K562 (cell line): ENCODE results near the gene IMMP2L. TPM values are rescaled to one million over a fixed set of nuclear protein-coding genes. Genes with fewer than 3 reads are reported as not detected.

ENCODE experiments used
- DACH1 ChIP-seq: fragments of 450-650 bp; IDR thresholded peaks from 2 replicates; pipeline ENCODE4 v1.6.1; 2018; ENCODE audit not compliant: partially characterized antibody
- DDX20 ChIP-seq: fragments of 450-650 bp; IDR thresholded peaks from 2 replicates; pipeline ENCODE4 v1.6.1; 2016; ENCODE audit warnings: missing genetic modification characterization, low read depth, mild to moderate bottlenecking, missing compliant biosample characterization, moderate library complexity
- EP300 ChIP-seq: IDR thresholded peaks from 2 replicates; pipeline ENCODE4 v1.6.1; 2012; ENCODE audit warnings: low read length, improper control_type of control experiment
- FOXA3 ChIP-seq, 2 experiments: fragments of 450-650 bp in 1 of 2; sonication (generic) in 1 of 2; formaldehyde crosslinking; IDR thresholded peaks in 1 of 2; conservative IDR thresholded peaks in 1 of 2; 2 replicates each; pipeline versions ENCODE4 v1.4.0 to v1.8.0; 2020 to 2022; ENCODE audit warnings: mild to moderate bottlenecking in 2 of 2, missing genetic modification reagents in 1 of 2
- FOXK1 ChIP-seq: sonication (generic); formaldehyde crosslinking; IDR thresholded peaks from 2 replicates; pipeline ENCODE4 v1.8.0; 2022; ENCODE audit warnings: missing genetic modification reagents, mild to moderate bottlenecking, borderline replicate concordance
- NFXL1 ChIP-seq: fragments of 450-650 bp; formaldehyde crosslinking; IDR thresholded peaks from 2 replicates; pipeline ENCODE4 v1.4.0; 2021; ENCODE audit warnings: mild to moderate bottlenecking
- NR2F6 ChIP-seq: fragments of 450-650 bp; formaldehyde crosslinking; IDR thresholded peaks from 2 replicates; pipeline ENCODE4 v1.4.0; 2020; ENCODE audit warnings: mild to moderate bottlenecking
- ZNF140 ChIP-seq: fragments of 250-450 bp; sonication (Bioruptor Pico); IDR thresholded peaks from 2 replicates; pipeline ENCODE4 v1.8.0; 2021; ENCODE audit warnings: moderate library complexity, mild to moderate bottlenecking, inconsistent platforms
- ZNF444 ChIP-seq: fragments of 250-450 bp; sonication (Bioruptor Pico); IDR thresholded peaks from 2 replicates; pipeline ENCODE4 v1.4.0; 2020; ENCODE audit warnings: mild to moderate bottlenecking, moderate library complexity
- ZNF507 ChIP-seq: conservative IDR thresholded peaks from 2 replicates; pipeline ENCODE4 v1.6.1; 2017; ENCODE audit warnings: missing genetic modification characterization, missing compliant biosample characterization
- polyA plus RNA-seq, 8 experiments: library from polyadenylated mRNA; depleted of rRNA in 4 of 8; stranded (reverse) in 5 of 8; unstranded in 3 of 8; fragments of >200 nt; fragmentation: Nextera tagmentation in 2 of 8; fragmentation: Illumina TruSeq in 1 of 8; extraction: Ambion mirVana in 2 of 8; extraction: Trizol in 1 of 8; gene quantifications; 2 replicates each; pipeline versions ENCODE4 v1.2.1 to v1.2.3, GENCODE V29; 2011 to 2014; ENCODE audit warnings: inconsistent platforms in 1 of 8, missing spikeins in 1 of 8
- total RNA-seq, 7 experiments: library from RNA; depleted of rRNA in 6 of 7; stranded (reverse); fragments of >200 nt in 6 of 7; fragmentation: Illumina TruSeq in 2 of 7; extraction: Trizol in 2 of 7; gene quantifications; 2 replicates each; pipeline versions ENCODE4 v1.2.1 to v1.2.3, GENCODE V29; 2011 to 2021; ENCODE audit warnings: low replicate concordance in 1 of 7
- TF ChIP-seq, protein P1 (sequence below): sonication (generic); formaldehyde crosslinking; IDR thresholded peaks from 2 replicates; pipeline ENCODE4 v1.8.0; 2022; ENCODE audit warnings: mild to moderate bottlenecking, missing genetic modification reagents, borderline replicate concordance
- TF ChIP-seq, protein P2 (sequence below): fragments of 450-650 bp; IDR thresholded peaks from 2 replicates; pipeline ENCODE4 v1.6.1; 2016
- TF ChIP-seq, protein P3 (sequence below), 2 experiments: IDR thresholded peaks; 2 replicates each; pipeline ENCODE4 v1.6.1; 2012; ENCODE audit warnings: improper control_type of control experiment in 2 of 2, low read depth in 2 of 2, low read length in 2 of 2, borderline replicate concordance in 1 of 2
- TF ChIP-seq, protein P4 (sequence below): fragments of 450-650 bp; formaldehyde crosslinking; IDR thresholded peaks from 2 replicates; pipeline ENCODE4 v1.4.0; 2022; ENCODE audit warnings: mild to moderate bottlenecking, moderate library complexity
- TF ChIP-seq, protein P5 (sequence below): fragments of 250-450 bp; sonication (Bioruptor Pico); IDR thresholded peaks from 2 replicates; pipeline ENCODE4 v1.5.0; 2022; ENCODE audit warnings: mild to moderate bottlenecking

Gene IMMP2L
- total and polyA plus RNA-seq, 9 of the 15 experiments (the other 6 are each of a cell fraction or from before 2014, with no cell fraction given): 29.7 to 116 (median 53.0) TPM

DNA sequence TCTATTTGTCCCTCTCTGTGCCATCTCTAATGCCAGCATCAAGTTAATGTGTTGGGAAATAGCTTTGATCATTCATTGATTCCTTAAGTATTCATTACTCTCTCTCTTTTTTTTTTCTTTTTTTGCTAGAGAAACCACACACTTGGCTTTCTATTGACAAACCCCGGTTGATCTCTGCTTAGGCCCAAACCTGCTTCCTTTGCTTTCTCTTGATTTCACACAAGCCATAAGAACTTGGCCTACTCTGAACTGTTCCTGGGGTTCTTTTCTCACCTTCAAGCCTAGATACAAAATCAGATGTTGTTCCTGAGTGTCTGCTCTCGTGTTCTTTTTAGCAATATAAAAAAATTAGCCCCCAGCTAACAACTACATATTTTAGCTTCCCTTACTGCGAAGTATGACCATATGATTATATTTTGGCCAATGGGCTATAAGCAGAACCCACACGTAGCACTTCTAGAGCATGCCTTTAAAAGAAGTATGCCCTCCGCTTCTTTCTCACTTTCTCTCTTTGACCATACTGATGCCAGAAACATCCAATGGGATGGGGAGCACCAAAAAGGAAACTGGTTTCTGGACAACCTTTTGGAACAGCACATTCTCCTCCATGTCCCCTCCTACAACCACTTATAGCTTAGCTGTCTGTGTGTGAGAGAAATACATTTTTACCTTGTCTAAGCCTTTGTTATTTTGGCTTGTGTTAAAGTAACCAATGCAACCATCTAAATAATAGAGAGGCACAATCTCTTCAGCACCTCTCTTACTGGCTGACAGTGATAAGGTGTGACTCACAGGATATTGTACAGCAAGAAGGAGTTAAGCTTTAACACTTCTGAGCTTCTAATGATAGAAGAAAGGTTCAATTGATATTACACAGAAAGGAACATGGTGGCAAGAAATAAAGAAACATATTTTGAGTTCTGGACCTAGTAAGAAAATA, 568.0 kb downstream of the IMMP2L start (continued):
- TF ChIP-seq, protein P1, sequence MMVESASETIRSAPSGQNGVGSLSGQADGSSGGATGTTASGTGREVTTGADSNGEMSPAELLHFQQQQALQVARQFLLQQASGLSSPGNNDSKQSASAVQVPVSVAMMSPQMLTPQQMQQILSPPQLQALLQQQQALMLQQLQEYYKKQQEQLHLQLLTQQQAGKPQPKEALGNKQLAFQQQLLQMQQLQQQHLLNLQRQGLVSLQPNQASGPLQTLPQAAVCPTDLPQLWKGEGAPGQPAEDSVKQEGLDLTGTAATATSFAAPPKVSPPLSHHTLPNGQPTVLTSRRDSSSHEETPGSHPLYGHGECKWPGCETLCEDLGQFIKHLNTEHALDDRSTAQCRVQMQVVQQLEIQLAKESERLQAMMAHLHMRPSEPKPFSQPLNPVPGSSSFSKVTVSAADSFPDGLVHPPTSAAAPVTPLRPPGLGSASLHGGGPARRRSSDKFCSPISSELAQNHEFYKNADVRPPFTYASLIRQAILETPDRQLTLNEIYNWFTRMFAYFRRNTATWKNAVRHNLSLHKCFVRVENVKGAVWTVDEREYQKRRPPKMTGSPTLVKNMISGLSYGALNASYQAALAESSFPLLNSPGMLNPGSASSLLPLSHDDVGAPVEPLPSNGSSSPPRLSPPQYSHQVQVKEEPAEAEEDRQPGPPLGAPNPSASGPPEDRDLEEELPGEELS: 0 out of 2 replicates have a peak, but pooled peaks have one; percentile 25
- TF ChIP-seq DDX20 (no peak), NFXL1 (CRISPR knock-in tag) (no peak), NR2F6 (CRISPR knock-in tag) (no peak), EP300 (peak; percentile 87; the same call in 1 of the 2 replicates), FOXA3 (CRISPR knock-in tag; conservative IDR thresholded peaks at IDR 0.05 in 1 of 2, IDR thresholded peaks at IDR 0.05 in 1 of 2) (no peak), ZNF444 (CRISPR knock-in tag) (no peak), FOXK1 (no peak), ZNF507 (tag) (no peak), DACH1 (peak; percentile 65), ZNF140 (no peak)
- TF ChIP-seq, protein P2, sequence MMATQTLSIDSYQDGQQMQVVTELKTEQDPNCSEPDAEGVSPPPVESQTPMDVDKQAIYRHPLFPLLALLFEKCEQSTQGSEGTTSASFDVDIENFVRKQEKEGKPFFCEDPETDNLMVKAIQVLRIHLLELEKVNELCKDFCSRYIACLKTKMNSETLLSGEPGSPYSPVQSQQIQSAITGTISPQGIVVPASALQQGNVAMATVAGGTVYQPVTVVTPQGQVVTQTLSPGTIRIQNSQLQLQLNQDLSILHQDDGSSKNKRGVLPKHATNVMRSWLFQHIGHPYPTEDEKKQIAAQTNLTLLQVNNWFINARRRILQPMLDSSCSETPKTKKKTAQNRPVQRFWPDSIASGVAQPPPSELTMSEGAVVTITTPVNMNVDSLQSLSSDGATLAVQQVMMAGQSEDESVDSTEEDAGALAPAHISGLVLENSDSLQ: peak; percentile 56; the same call in 1 of the 2 replicates
- TF ChIP-seq, protein P3, sequence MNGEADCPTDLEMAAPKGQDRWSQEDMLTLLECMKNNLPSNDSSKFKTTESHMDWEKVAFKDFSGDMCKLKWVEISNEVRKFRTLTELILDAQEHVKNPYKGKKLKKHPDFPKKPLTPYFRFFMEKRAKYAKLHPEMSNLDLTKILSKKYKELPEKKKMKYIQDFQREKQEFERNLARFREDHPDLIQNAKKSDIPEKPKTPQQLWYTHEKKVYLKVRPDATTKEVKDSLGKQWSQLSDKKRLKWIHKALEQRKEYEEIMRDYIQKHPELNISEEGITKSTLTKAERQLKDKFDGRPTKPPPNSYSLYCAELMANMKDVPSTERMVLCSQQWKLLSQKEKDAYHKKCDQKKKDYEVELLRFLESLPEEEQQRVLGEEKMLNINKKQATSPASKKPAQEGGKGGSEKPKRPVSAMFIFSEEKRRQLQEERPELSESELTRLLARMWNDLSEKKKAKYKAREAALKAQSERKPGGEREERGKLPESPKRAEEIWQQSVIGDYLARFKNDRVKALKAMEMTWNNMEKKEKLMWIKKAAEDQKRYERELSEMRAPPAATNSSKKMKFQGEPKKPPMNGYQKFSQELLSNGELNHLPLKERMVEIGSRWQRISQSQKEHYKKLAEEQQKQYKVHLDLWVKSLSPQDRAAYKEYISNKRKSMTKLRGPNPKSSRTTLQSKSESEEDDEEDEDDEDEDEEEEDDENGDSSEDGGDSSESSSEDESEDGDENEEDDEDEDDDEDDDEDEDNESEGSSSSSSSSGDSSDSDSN (IDR thresholded peaks at IDR 0.05; ENCODE audit: borderline replicate concordance in 1 of 2, low read depth in 2 of 2, low read length in 2 of 2): no peak
- TF ChIP-seq, protein P4, sequence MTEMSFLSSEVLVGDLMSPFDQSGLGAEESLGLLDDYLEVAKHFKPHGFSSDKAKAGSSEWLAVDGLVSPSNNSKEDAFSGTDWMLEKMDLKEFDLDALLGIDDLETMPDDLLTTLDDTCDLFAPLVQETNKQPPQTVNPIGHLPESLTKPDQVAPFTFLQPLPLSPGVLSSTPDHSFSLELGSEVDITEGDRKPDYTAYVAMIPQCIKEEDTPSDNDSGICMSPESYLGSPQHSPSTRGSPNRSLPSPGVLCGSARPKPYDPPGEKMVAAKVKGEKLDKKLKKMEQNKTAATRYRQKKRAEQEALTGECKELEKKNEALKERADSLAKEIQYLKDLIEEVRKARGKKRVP (CRISPR knock-in tag): no peak
- TF ChIP-seq, protein P5, sequence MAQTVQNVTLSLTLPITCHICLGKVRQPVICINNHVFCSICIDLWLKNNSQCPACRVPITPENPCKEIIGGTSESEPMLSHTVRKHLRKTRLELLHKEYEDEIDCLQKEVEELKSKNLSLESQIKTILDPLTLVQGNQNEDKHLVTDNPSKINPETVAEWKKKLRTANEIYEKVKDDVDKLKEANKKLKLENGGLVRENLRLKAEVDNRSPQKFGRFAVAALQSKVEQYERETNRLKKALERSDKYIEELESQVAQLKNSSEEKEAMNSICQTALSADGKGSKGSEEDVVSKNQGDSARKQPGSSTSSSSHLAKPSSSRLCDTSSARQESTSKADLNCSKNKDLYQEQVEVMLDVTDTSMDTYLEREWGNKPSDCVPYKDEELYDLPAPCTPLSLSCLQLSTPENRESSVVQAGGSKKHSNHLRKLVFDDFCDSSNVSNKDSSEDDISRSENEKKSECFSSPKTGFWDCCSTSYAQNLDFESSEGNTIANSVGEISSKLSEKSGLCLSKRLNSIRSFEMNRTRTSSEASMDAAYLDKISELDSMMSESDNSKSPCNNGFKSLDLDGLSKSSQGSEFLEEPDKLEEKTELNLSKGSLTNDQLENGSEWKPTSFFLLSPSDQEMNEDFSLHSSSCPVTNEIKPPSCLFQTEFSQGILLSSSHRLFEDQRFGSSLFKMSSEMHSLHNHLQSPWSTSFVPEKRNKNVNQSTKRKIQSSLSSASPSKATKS (CRISPR knock-in tag): no peak
